VCaP (cell line): Measurements from ENCODE around the gene TAOK1.

Experiments
- H3K27ac ChIP-seq: fragments of 450-650 bp; 2 replicates; pipeline ENCODE4 v1.5.1; 2017
- TF ChIP-seq, protein P1 (sequence below): fragments of 450-650 bp; conservative IDR thresholded peaks from 2 replicates; pipeline ENCODE4 v1.5.1; 2017; ENCODE audit warnings: mild to moderate bottlenecking, moderate library complexity

TAOK1 gene

DNA sequence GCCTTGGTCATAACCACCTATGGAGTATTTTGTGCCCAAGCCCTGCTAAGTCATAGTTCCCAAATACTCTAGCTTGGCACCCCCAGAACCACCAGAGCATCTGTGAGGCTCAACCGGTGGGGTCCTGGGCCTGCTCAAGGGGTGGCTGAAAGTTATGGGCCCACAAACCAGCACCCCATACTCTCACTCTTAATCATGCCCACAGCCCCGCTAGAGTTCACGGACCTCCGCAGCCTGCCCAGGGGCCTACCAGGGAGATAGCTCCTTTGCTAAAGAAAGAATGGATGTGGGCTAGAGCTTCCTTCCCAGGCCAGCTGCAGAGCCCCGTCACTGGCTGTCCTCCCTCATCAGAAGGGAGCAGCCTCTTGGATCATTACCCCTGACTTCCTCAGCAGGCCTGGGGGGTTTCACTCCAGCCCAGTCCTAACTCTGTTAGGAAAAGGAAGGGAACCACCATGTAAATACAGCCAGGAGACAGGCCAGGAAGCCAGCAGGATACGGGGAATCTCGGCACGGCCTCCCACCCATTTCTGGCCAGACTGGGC lies 197.9 kb downstream of the TAOK1 start:
- TF ChIP-seq, protein P1, sequence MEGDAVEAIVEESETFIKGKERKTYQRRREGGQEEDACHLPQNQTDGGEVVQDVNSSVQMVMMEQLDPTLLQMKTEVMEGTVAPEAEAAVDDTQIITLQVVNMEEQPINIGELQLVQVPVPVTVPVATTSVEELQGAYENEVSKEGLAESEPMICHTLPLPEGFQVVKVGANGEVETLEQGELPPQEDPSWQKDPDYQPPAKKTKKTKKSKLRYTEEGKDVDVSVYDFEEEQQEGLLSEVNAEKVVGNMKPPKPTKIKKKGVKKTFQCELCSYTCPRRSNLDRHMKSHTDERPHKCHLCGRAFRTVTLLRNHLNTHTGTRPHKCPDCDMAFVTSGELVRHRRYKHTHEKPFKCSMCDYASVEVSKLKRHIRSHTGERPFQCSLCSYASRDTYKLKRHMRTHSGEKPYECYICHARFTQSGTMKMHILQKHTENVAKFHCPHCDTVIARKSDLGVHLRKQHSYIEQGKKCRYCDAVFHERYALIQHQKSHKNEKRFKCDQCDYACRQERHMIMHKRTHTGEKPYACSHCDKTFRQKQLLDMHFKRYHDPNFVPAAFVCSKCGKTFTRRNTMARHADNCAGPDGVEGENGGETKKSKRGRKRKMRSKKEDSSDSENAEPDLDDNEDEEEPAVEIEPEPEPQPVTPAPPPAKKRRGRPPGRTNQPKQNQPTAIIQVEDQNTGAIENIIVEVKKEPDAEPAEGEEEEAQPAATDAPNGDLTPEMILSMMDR = no peak
- H3K27ac ChIP-seq = peak overlapping the region; percentile 98

DNA sequence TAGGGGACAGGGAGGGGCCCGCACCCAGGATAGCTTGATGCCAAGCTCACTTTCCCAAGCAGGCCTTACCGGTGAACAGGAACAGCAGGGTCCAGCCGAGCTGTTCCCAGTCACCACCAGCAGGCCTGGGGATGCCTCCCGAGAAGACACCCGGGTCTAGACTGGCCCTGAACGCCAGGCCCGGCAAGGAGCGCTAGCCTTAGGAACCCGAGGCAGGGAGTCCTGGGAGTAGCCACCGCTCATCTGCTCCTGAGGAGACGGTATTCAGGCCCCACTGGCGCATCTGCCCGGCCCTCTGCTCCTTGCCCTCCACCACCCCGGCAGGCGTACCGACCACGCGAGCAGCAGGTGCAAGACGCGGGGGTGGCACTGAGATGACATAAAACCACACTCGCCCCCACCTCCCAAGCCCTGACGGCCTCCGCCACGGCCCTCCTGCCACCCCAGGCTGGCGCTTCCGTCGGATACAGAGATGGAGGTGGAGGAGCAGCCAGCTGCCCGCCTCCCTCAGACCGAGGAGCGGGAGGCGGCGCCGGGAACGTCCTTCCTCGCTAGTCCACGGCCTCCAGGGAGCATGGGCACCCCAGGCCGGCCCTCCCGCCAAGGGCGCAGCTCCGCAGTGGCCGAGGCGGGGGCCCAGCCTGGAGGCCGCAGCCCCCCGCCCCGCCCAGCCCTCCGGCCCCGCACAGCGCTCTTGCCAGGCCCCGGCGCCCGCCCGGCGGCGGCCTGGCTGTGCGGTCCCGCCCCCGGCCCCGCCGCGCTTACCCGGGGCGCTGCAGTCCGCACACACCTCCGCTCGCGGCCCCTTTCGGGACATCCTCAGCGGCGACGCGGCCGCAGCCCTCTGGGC lies 198.6 kb downstream of the TAOK1 start:
- TF ChIP-seq, protein P1 = no peak
- peak overlapping the region; percentile 98 for H3K27ac ChIP-seq

DNA sequence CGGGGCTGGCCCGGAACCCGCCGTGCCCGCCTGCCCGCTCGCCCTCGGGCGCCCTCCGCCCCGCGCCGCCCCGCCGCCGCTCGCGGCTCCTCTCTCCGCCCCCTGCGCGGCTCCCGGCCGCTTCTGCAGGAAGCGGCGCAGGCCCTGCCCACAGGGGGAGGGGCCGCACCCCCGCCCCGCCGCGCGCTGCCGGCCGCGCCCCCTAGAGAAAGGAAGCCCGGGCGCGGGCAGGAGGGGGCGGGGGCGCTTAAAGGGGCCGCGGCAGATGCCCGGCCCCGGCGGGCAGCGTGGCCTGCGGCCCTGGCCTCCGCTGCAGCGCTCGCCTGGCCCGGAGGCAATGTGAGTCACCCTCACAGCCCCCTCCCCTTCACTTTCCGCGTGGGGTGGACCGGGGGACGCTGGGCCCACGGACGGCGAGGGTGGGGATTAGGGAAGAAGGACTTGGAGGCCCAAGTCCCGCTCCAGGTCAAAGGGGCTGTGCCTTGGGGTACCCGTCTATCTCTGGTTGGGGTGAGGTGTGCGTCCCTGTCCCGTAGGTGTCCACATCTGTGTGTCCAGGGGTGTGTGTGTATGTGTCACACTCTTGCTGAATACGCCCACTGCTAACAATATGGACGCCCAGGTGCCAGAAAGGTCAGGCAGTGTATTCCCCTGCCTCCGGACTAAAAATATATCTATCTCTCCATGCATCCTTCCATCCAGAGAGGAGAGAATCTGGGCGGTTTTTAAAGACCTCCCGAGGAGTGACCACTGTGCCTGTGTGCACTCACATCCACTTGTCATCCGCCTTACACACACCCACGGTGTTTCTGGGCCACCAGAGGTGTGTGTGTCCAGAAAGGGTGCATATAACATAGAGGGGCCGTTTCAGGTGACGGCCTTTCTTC lies 199.6 kb downstream of the TAOK1 start, which contains the start of gene GIT1:
TSS of gene GIT1 (minus strand) at position 125 of the 887 bp plus-strand sequence. CDS start 270 bp downstream, outside the sequence.
- peak within 1 kb of the TSS; percentile 98 for H3K27ac ChIP-seq
- TF ChIP-seq, protein P1 = no peak; the same call in 1 of the 2 replicates

DNA sequence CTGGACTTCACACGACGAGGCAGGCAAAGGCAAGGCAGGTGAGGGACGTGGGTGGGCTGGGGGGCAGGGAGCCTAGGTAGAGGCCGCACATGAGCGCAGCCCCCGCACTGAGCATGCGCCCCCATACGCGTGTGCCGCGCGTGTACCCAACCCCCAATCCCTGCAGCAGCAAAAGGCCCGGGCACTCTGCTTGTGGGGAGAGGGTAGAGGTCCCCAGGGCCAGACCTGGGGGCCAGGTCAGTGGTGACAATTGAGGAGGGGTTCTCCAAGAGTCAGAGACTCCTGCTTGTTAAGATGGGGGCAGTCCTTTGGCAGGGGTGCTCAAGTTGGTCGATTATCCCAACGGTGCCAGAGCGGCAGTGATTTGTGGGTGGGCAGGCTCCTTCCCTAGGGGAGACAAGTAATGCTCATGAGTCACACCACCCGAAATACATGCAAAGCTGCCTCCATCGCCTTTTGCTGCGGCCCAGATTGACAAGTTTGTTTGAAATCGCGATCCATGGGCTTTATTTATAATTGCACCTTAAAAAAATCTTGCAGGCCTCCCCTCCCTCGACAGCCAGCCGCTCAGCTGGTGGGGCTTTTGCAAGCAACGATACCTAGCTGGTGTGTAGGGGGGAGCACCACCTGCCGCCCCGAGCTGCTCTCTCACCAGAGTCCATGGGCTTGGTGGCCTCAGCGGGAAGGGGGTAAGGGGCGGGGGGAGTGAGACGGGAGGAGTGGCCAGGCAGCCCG lies 200.4 kb downstream of the TAOK1 start:
- peak overlapping the region; percentile 98 for H3K27ac ChIP-seq

DNA sequence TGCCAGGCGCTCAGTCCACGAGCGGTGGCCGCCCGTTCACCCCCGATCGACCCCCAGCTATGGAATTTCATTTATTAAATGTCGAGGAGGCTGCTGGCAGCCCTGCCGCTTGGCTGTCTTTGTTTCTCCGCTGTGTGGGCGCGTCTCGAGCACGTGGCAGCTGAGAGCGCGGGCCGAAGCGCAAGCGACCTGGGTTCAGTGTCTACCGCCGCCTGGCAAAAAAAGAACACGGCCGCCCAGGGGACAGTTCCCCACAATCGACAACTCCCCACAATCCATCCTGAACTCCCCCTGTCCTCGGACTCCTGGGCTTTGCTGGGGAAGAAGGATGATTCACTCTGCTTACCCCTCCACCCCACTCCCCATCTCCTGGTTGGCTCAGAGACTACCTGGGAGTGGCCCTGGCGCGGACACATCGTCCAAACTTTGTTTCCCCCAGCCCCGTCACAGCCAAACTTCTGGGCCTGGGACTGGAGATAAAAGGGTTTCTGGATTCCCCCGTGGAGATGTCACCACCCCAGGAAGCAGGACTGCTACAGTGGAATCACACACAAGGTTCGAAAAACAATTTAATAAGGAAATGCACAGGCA lies 201.1 kb downstream of the TAOK1 start:
- TF ChIP-seq, protein P1 = no peak
- peak overlapping the region; percentile 98 for H3K27ac ChIP-seq

More for the DNA sequence above, 200.4 kb downstream of the TAOK1 start:
- TF ChIP-seq, protein P1 = no peak

DNA sequence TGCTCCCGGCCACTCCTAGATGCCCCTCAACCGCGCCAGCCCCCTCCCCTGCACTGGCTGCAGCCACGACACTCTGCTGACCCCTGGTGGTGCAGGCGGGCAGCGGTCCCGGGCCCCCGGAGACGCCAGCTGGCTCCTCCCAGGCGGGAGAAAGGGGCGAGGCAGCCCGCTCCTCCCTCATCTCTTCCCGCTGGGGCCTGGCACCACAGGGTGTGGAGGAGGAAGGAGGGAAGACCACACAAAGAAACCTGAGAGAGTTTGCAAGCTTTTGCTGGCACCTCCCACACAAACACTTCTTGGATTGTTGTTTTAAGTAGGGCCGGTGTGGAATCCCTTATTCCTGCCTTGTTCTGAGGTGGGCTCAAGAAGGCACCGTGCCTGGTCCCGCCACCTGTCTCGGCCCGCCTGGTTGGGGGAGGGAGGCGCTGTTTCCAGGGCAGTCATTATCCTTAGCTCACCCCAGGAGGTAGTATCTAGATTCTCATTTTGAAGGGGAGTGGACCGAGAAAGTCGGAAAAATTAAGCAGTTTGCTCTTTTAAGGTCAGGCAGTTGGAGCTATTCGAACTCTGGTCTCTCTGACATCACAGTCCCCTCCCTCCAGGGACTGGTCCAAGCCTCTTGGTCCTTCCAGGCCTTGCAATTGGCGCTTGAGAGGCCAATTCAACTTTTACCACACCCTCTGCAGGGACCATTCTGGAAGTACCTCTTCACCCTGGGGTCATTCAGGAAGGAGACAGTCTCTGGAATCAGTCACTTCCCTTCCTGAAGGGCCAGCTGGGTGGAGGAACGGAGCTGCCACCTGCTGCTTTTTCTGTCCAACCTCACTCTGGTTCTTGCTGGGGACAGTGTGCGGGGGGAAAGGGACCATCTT lies 201.8 kb downstream of the TAOK1 start:
- TF ChIP-seq, protein P1 = peak; percentile 100
- H3K27ac ChIP-seq = peak overlapping the region; percentile 98
